Endothelial cell of umbilical vein (primary cell): Measurements from ENCODE around the gene ZNF195. TPM values are rescaled to one million over a fixed set of nuclear protein-coding genes. Genes with fewer than 3 reads are reported as not detected.

Source experiments
- BruUV-seq: library from RNA; stranded (reverse); fragments of 400-500 nt; replicated peaks from 2 replicates; lab custom pipeline; 2021; lab: Mats Ljungman, UMichigan
- CTCF ChIA-PET: fragments of 300-600, 350-600 bp; sonication (Branson Sonifier 250); formaldehyde crosslinking; loops from one replicate; lab custom pipeline; 2021; ENCODE audit warnings: antibody characterized with exemption, inconsistent platforms; lab: Charles Lee
- POLR2A ChIA-PET: fragments of 300-600, 350-600 bp; sonication (Branson Sonifier 250); formaldehyde crosslinking; loops from one replicate; lab custom pipeline; 2021; ENCODE audit warnings: antibody characterized with exemption, inconsistent platforms; lab: Charles Lee
- DNase-seq: peaks from one replicate; pipeline ENCODE4 v3.0.0-alpha.2; 2011; ENCODE audit warnings: low read depth, low spot score
- FAIRE-seq: peaks from 2 replicates; lab custom pipeline; 2011; peaks lifted over from hg19 to GRCh38; lab: Jason Lieb, UNC
- H2AFZ ChIP-seq: 2 replicates; pipeline ENCODE4 v1.6.0; 2012; ENCODE audit warnings: low read depth, low read length, control low read depth, inconsistent platforms
- H3K27ac ChIP-seq: 2 replicates; pipeline ENCODE4 v1.5.1; 2011; ENCODE audit warnings: low read depth, mild to moderate bottlenecking, control low read depth, low read length, moderate library complexity; ENCODE audit not compliant: insufficient read depth
- H3K27me3 ChIP-seq, 2 experiments: 2 replicates each; pipeline versions ENCODE4 v1.6.0 to v1.6.1; 2011; ENCODE audit warnings: low read length in 2 of 2, mixed read lengths in 1 of 2; ENCODE audit not compliant: control insufficient read depth in 2 of 2, insufficient read depth in 2 of 2
- H3K36me3 ChIP-seq, 2 experiments: 2 replicates in 1 of 2; 3 replicates in 1 of 2; pipeline ENCODE4 v1.5.1; 2011; ENCODE audit warnings: low read length in 2 of 2, mild to moderate bottlenecking in 1 of 2, moderate library complexity in 1 of 2; ENCODE audit not compliant: control insufficient read depth in 2 of 2, insufficient read depth in 2 of 2; ENCODE audit errors: extremely low read depth in 1 of 2
- H3K4me1 ChIP-seq: 3 replicates; pipeline ENCODE4 v1.5.1; 2011; ENCODE audit warnings: mild to moderate bottlenecking, low read length; ENCODE audit not compliant: control insufficient read depth, insufficient read depth; ENCODE audit errors: extremely low read depth
- H3K4me2 ChIP-seq: 2 replicates; pipeline ENCODE4 v1.6.1; 2011; ENCODE audit warnings: low read length, control low read depth, mixed read lengths; ENCODE audit not compliant: insufficient read depth
- H3K4me3 ChIP-seq, 3 experiments: fragments of 200-600 bp in 1 of 3; sonication (generic), shearing (Covaris generic) in 1 of 3; replicated peaks in 1 of 3; 2 replicates each; pipeline ENCODE4 v1.5.1; 2011 to 2016; ENCODE audit warnings: control low read depth in 3 of 3, low read length in 3 of 3, mild to moderate bottlenecking in 2 of 3, inconsistent platforms in 1 of 3, low read depth in 1 of 3, moderate library complexity in 1 of 3; ENCODE audit not compliant: insufficient read depth in 1 of 3
- H3K79me2 ChIP-seq: 2 replicates; pipeline ENCODE4 v1.6.0; 2012; ENCODE audit warnings: low read length, inconsistent platforms; ENCODE audit not compliant: control insufficient read depth, insufficient read depth
- H3K9ac ChIP-seq: replicated peaks from 2 replicates; pipeline ENCODE3; 2011; ENCODE audit warnings: low read length, control low read depth; ENCODE audit not compliant: insufficient read depth; ENCODE audit errors: extremely low read depth
- H3K9me1 ChIP-seq: replicated peaks from 3 replicates; pipeline ENCODE4 v1.6.0; 2011; ENCODE audit warnings: mild to moderate bottlenecking, low read length; ENCODE audit not compliant: control insufficient read depth, insufficient read depth; ENCODE audit errors: extremely low read depth
- H3K9me3 ChIP-seq: replicated peaks from 2 replicates; pipeline ENCODE4 v1.5.1; 2012; ENCODE audit warnings: low read length, inconsistent platforms; ENCODE audit not compliant: control insufficient read depth, insufficient read depth
- H4K20me1 ChIP-seq: replicated peaks from 2 replicates; pipeline ENCODE3; 2011; ENCODE audit warnings: mild to moderate bottlenecking, low read length; ENCODE audit not compliant: control insufficient read depth, insufficient read depth; ENCODE audit errors: extremely low read depth
- EZH2 ChIP-seq: IDR thresholded peaks from 2 replicates; pipeline ENCODE4 v1.6.1; 2012; ENCODE audit warnings: borderline replicate concordance, low read depth, mild to moderate bottlenecking, moderate library complexity, low read length, inconsistent platforms; ENCODE audit not compliant: severe bottlenecking
- FOS ChIP-seq: IDR thresholded peaks from 2 replicates; pipeline ENCODE4 v1.6.1; 2011; ENCODE audit warnings: mild to moderate bottlenecking, low read length, moderate library complexity, borderline replicate concordance; ENCODE audit not compliant: insufficient read depth
- GATA2 ChIP-seq: IDR thresholded peaks from 2 replicates; pipeline ENCODE4 v1.7.0; 2011; ENCODE audit warnings: low read depth, mild to moderate bottlenecking, moderate library complexity, mixed read lengths, low read length; ENCODE audit not compliant: insufficient read length, insufficient read depth
- JUN ChIP-seq: IDR thresholded peaks from 2 replicates; pipeline ENCODE4 v1.6.1; 2011; ENCODE audit warnings: borderline replicate concordance, low read depth; ENCODE audit not compliant: insufficient read length, insufficient read depth
- MYC ChIP-seq: IDR thresholded peaks from one replicate; pipeline ENCODE4 v1.6.1; 2011; ENCODE audit warnings: mild to moderate bottlenecking, low read depth, low read length
- POLR2A ChIP-seq: IDR thresholded peaks from 2 replicates; pipeline ENCODE4 v1.6.1; 2012; ENCODE audit warnings: low read depth, mild to moderate bottlenecking, control low read depth, low read length
- POLR2AphosphoS5 ChIP-seq: IDR thresholded peaks from 2 replicates; pipeline ENCODE4 v1.6.1; 2012; ENCODE audit warnings: low read depth, mild to moderate bottlenecking, control low read depth, low read length, moderate library complexity; ENCODE audit not compliant: insufficient read depth
- dilution Hi-C: fragments of 300-500 bp; cut with MboI; formaldehyde crosslinking; loops from one replicate; pipeline ENCODE4 v1.15.0; 2019; ENCODE audit warnings: low sequenced_read_pairs; ENCODE audit not compliant: extremely low pct_ligation_motif_present
- intact Hi-C: fragments of 100-400 bp; cut with micrococcal nuclease; formaldehyde crosslinking; loops from one replicate; pipeline ENCODE4 v1.10.0; 2022
- polyA plus RNA-seq, 4 experiments: library from polyadenylated mRNA; depleted of rRNA in 3 of 4; stranded (reverse) in 3 of 4; unstranded in 1 of 4; fragments of >200 nt; gene quantifications; 2 replicates each; pipeline versions ENCODE4 v1.2.1 to v1.2.3, GENCODE V29; 2011 to 2012; ENCODE audit warnings: missing spikeins in 1 of 4
- total RNA-seq: library from RNA; stranded (reverse); gene quantifications from 2 replicates; pipeline ENCODE4 v1.2.3, GENCODE V29; 2021
- TF ChIP-seq, protein P1 (sequence below): IDR thresholded peaks from 2 replicates; pipeline ENCODE4 v1.6.1; 2011; ENCODE audit not compliant: insufficient read depth, insufficient read length
- TF ChIP-seq, protein P2 (sequence below), 2 donors: IDR thresholded peaks; 1 replicate in 1 of 2; 2 replicates in 1 of 2; pipeline ENCODE4 v1.5.1; 2011; ENCODE audit warnings: low read length in 2 of 2, mild to moderate bottlenecking in 2 of 2, moderate library complexity in 2 of 2, control low read depth in 1 of 2, inconsistent platforms in 1 of 2, low read depth in 1 of 2; ENCODE audit not compliant: insufficient read depth in 1 of 2; ENCODE audit errors: extremely low read depth in 1 of 2

The ZNF195 gene
- total and polyA plus RNA-seq, 2 donors (not counting 3 experiments of a cell fraction or from before 2014, with no cell fraction given) = 12.8 to 32.5 TPM

DNA sequence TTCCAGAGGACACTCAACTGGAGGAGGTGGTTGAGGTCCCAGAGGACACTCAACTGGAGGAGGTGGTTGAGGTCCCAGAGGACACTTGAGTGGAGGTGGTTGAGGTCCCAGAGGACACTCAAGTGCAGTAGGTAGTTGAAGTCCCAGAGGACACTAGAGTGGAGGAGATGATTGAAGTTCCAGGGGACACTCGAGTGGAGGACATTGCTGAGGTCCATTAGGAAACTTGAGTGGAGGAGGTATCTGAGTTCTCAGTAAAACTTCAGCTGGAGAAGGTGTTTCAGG is 39.7 kb downstream of the ZNF195 start:
- CTCF ChIA-PET = interaction anchor here (3.8 kb wide), 1 partner anchor 70 kb away, joined by 151 read pairs; no protein-coding TSS in a partner anchor

DNA sequence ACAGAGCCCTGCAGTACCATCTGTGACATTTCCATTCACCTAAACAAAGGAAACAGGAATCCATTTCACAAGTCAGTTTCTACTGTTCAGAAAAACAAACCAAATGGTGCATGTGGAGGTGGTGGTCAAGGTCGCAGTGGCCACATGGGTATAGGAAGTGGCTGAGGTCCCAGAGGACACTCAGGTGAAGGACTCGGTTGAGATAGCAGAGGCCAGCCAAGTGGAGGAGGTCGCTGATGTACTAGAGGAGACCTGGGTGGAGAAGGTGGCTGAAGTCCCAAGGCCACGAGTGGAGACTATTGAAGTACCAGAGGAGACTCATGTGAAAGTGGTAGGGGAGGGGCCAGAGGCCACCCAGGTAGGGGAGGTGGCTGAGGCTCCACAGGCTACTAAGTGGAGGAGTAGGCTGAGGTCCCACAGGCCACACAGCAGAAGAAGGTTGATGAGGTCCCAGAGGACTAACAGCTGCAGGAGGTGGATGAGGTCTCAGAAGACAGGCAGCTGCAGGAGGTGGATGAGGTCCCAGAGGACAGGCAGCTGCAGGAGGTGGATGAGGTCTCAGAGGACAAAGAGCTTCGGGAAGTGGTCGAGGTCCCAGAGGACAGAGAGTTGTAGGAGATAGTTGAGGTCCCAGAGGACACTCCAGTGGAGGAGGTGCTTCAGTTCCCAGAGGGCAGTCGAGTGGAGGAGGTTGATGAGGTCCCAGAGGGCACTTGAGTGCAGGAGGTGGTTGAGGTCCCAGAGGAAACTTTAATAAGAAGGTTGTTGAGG is 40.2 kb downstream of the ZNF195 start:
- no peaks in the 10 kb centered on the region for H3K27me3 ChIP-seq
- TF ChIP-seq FOS (no peak), POLR2A (no peak), GATA2 (no peak), EZH2 (no peak), MYC (no peak), POLR2AphosphoS5 (no peak), JUN (no peak)
- TF ChIP-seq, protein P1, sequence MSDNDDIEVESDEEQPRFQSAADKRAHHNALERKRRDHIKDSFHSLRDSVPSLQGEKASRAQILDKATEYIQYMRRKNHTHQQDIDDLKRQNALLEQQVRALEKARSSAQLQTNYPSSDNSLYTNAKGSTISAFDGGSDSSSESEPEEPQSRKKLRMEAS = no peak
- TF ChIP-seq, protein P2, sequence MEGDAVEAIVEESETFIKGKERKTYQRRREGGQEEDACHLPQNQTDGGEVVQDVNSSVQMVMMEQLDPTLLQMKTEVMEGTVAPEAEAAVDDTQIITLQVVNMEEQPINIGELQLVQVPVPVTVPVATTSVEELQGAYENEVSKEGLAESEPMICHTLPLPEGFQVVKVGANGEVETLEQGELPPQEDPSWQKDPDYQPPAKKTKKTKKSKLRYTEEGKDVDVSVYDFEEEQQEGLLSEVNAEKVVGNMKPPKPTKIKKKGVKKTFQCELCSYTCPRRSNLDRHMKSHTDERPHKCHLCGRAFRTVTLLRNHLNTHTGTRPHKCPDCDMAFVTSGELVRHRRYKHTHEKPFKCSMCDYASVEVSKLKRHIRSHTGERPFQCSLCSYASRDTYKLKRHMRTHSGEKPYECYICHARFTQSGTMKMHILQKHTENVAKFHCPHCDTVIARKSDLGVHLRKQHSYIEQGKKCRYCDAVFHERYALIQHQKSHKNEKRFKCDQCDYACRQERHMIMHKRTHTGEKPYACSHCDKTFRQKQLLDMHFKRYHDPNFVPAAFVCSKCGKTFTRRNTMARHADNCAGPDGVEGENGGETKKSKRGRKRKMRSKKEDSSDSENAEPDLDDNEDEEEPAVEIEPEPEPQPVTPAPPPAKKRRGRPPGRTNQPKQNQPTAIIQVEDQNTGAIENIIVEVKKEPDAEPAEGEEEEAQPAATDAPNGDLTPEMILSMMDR (IDR thresholded peaks at IDR 0.05; ENCODE audit: extremely low read depth in 1 of 2, insufficient read depth in 1 of 2, low read depth in 1 of 2, low read length in 2 of 2) = no peak
- peaks cover 20% of the 10 kb centered on the region for H3K4me1 ChIP-seq
- no peak overlapping the region for H3K4me3 ChIP-seq
- dilution Hi-C loops = no loop called here
- no TSS peak for BruUV-seq
- H3K36me3 ChIP-seq = no peaks in the 10 kb centered on the region
- no peaks in the 10 kb centered on the region for H3K9me3 ChIP-seq
- no peak overlapping the region for H3K9ac ChIP-seq
- CTCF ChIA-PET = interaction anchor here (3.8 kb wide), 1 partner anchor 70 kb away, joined by 151 read pairs; no protein-coding TSS in a partner anchor
- POLR2A ChIA-PET = no interaction called here
- no peak overlapping the region for H3K27ac ChIP-seq
- no peaks in the 10 kb centered on the region for H3K79me2 ChIP-seq
- no peak for FAIRE-seq
- no peak overlapping the region for H3K4me2 ChIP-seq
- H3K9me1 ChIP-seq = no peaks in the 10 kb centered on the region
- no peak overlapping the region for H2AFZ ChIP-seq
- intact Hi-C loops = no loop called here
- no peak for DNase-seq
- no peaks in the 10 kb centered on the region for H4K20me1 ChIP-seq

More for the DNA sequence above, 39.7 kb downstream of the ZNF195 start:
- POLR2A ChIA-PET = no interaction called here
- TF ChIP-seq POLR2A (no peak), MYC (no peak)
- TF ChIP-seq, protein P2 (IDR thresholded peaks at IDR 0.05; ENCODE audit: extremely low read depth in 1 of 2, insufficient read depth in 1 of 2, low read depth in 1 of 2, low read length in 2 of 2) = no peak
- Histone ChIP-seq H3K9me1 (no peaks in the 10 kb centered on the region), H3K27ac (no peak overlapping the region), H3K36me3 (no peaks in the 10 kb centered on the region), H4K20me1 (no peaks in the 10 kb centered on the region), H3K79me2 (no peaks in the 10 kb centered on the region), H2AFZ (no peak overlapping the region), H3K4me1 (peaks cover 20% of the 10 kb centered on the region), H3K9me3 (no peaks in the 10 kb centered on the region), H3K9ac (no peak overlapping the region), H3K4me2 (no peak overlapping the region), H3K27me3 (no peaks in the 10 kb centered on the region), H3K4me3 (no peak overlapping the region)
- DNase-seq (no peak), FAIRE-seq (no peak)
- dilution Hi-C loops (no loop called here), intact Hi-C loops (no loop called here)
- no TSS peak for BruUV-seq
